ENCODE measurements around the gene USF1. TPM values are rescaled to one million over a fixed set of nuclear protein-coding genes. Genes with fewer than 3 reads are reported as not detected.

Gene USF1
- total and polyA plus RNA-seq, 4 donors = 19.2 to 43.5 (median 27.2) TPM

GRCh38 chr1:160999376-160999775, 46.4 kb downstream of the USF1 start (continued):
- TF ChIP-seq ZBTB33 (IDR thresholded peaks at IDR 0.05) (no peak), FOXA2 (IDR thresholded peaks at IDR 0.05) (no peak), HNF4G (IDR thresholded peaks at IDR 0.05) (no peak), SP1 (IDR thresholded peaks at IDR 0.05) (no peak)

DNA sequence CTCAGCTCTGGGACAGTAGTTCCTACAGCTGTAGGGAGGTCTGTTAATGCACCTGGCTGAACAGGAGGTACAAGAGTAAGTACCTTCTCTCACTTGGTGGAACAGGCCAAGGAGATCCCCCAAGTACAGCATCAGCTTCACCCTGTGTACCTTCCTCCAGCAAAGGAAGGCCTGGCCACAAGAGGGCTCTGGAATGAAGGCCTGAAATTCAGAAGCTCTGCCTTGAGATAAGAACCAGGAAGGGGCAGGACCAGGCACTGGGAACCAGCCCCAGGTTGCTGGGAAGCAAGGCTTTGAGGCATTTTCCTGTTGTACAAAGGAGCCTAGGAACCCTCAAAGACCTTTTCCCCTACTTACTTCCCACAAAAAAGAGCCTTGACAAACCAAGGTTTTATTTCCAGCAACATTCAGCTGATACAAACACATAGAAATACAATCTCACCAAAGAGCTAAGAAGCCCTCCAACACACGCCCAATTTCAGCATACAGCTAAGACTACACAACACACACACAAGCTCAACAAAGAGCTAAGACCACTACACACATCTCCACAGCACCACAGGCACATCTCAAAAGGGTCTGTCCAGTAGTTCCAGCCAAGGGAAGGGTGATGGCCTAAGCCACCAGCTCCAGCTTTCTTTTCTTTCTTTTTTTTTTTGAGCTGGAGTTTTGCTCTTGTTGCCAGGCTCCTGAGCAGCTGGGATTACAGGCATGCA, 48.3 kb downstream of the USF1 start:
- Histone ChIP-seq H3K4me3 (ENCODE audit: low read depth in 1 of 3, low read length in 3 of 3) (no peak overlapping the region), H3K9me3 (ENCODE audit: control insufficient read depth in 4 of 4, low read length in 3 of 4) (no peaks in the 10 kb centered on the region), H3K36me3 (ENCODE audit: control insufficient read depth in 4 of 4, insufficient read depth in 3 of 4, low read depth in 1 of 4, low read length in 3 of 4) (peaks cover 0 to 35% (median 26%) of the 10 kb centered on the region in 4 donors), H3K27me3 (ENCODE audit: control insufficient read depth in 4 of 4, insufficient read depth in 4 of 4, low read length in 3 of 4) (no peaks in the 10 kb centered on the region), H3K9ac (ENCODE audit: low read depth in 1 of 2, low read length in 2 of 2) (no peak overlapping the region), H3K4me1 (ENCODE audit: control insufficient read depth in 4 of 4, insufficient read depth in 4 of 4, low read length in 3 of 4) (peaks cover 0 to 5% (median 1%) of the 10 kb centered on the region in 4 donors), H3K27ac (ENCODE audit: low read depth in 1 of 2, low read length in 2 of 2) (peak overlapping the region; percentile 45 to 52)
- TF ChIP-seq FOXA2 (IDR thresholded peaks at IDR 0.05) (no peak), HNF4A (conservative IDR thresholded peaks at IDR 0.05) (peak in 1 of 2 donors; percentile 7), NR2F2 (IDR thresholded peaks at IDR 0.05) (peak; percentile 65), RXRA (IDR thresholded peaks at IDR 0.05) (peak in 1 of 2 donors; percentile 39), RAD21 (IDR thresholded peaks at IDR 0.05) (peak; percentile 89 to 96), ATF3 (IDR thresholded peaks at IDR 0.05) (no peak), GABPA (IDR thresholded peaks at IDR 0.05 in 1 of 2, conservative IDR thresholded peaks at IDR 0.05 in 1 of 2) (peak in 1 of 2 donors; percentile 36), FOXA1 (IDR thresholded peaks at IDR 0.05) (no peak)
- TF ChIP-seq, protein P1, sequence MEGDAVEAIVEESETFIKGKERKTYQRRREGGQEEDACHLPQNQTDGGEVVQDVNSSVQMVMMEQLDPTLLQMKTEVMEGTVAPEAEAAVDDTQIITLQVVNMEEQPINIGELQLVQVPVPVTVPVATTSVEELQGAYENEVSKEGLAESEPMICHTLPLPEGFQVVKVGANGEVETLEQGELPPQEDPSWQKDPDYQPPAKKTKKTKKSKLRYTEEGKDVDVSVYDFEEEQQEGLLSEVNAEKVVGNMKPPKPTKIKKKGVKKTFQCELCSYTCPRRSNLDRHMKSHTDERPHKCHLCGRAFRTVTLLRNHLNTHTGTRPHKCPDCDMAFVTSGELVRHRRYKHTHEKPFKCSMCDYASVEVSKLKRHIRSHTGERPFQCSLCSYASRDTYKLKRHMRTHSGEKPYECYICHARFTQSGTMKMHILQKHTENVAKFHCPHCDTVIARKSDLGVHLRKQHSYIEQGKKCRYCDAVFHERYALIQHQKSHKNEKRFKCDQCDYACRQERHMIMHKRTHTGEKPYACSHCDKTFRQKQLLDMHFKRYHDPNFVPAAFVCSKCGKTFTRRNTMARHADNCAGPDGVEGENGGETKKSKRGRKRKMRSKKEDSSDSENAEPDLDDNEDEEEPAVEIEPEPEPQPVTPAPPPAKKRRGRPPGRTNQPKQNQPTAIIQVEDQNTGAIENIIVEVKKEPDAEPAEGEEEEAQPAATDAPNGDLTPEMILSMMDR (IDR thresholded peaks at IDR 0.05; ENCODE audit: low read depth, low read length, missing input control) = peak; percentile 71
- 88% methylated on average over 1 of the region's 1 CpG for WGBS
- peak; percentile 66 for DNase-seq (ENCODE audit: low spot score)

GRCh38 chr1:160996178-160996577, 49.6 kb downstream of the USF1 start:
- no peak overlapping the region for H3K4me3 ChIP-seq (ENCODE audit: low read depth in 1 of 3, low read length in 3 of 3)
- no peak overlapping the region for H3K27ac ChIP-seq (ENCODE audit: low read depth in 1 of 2, low read length in 2 of 2)
- no peak for DNase-seq (ENCODE audit: low spot score)
- H3K4me1 ChIP-seq (ENCODE audit: control insufficient read depth in 4 of 4, insufficient read depth in 4 of 4, low read length in 3 of 4) = peaks cover 0 to 5% (median 0%) of the 10 kb centered on the region in 4 donors
- H3K36me3 ChIP-seq (ENCODE audit: control insufficient read depth in 4 of 4, insufficient read depth in 3 of 4, low read depth in 1 of 4, low read length in 3 of 4) = peaks cover 0 to 31% (median 24%) of the 10 kb centered on the region in 4 donors
- TF ChIP-seq ATF3 (IDR thresholded peaks at IDR 0.05) (no peak), ZBTB33 (IDR thresholded peaks at IDR 0.05) (no peak), FOXA1 (IDR thresholded peaks at IDR 0.05) (no peak), GABPA (IDR thresholded peaks at IDR 0.05 in 1 of 2, conservative IDR thresholded peaks at IDR 0.05 in 1 of 2) (no peak), TAF1 (conservative IDR thresholded peaks at IDR 0.05) (no peak), JUND (IDR thresholded peaks at IDR 0.05) (no peak), FOXA2 (IDR thresholded peaks at IDR 0.05) (no peak), RXRA (IDR thresholded peaks at IDR 0.05) (no peak), HNF4G (IDR thresholded peaks at IDR 0.05) (no peak)
- TF ChIP-seq, protein P2, sequence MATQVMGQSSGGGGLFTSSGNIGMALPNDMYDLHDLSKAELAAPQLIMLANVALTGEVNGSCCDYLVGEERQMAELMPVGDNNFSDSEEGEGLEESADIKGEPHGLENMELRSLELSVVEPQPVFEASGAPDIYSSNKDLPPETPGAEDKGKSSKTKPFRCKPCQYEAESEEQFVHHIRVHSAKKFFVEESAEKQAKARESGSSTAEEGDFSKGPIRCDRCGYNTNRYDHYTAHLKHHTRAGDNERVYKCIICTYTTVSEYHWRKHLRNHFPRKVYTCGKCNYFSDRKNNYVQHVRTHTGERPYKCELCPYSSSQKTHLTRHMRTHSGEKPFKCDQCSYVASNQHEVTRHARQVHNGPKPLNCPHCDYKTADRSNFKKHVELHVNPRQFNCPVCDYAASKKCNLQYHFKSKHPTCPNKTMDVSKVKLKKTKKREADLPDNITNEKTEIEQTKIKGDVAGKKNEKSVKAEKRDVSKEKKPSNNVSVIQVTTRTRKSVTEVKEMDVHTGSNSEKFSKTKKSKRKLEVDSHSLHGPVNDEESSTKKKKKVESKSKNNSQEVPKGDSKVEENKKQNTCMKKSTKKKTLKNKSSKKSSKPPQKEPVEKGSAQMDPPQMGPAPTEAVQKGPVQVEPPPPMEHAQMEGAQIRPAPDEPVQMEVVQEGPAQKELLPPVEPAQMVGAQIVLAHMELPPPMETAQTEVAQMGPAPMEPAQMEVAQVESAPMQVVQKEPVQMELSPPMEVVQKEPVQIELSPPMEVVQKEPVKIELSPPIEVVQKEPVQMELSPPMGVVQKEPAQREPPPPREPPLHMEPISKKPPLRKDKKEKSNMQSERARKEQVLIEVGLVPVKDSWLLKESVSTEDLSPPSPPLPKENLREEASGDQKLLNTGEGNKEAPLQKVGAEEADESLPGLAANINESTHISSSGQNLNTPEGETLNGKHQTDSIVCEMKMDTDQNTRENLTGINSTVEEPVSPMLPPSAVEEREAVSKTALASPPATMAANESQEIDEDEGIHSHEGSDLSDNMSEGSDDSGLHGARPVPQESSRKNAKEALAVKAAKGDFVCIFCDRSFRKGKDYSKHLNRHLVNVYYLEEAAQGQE (IDR thresholded peaks at IDR 0.05) = no peak
- WGBS = 90% methylated on average over 3 of the region's 3 CpGs
- H3K9ac ChIP-seq (ENCODE audit: low read depth in 1 of 2, low read length in 2 of 2) = no peak overlapping the region
- H3K9me3 ChIP-seq (ENCODE audit: control insufficient read depth in 4 of 4, low read length in 3 of 4) = no peaks in the 10 kb centered on the region
- no peaks in the 10 kb centered on the region for H3K27me3 ChIP-seq (ENCODE audit: control insufficient read depth in 4 of 4, insufficient read depth in 4 of 4, low read length in 3 of 4)

Measured in liver (tissue), 9 donors.